ENCODE results near the gene MECR. TPM values are rescaled to one million over a fixed set of nuclear protein-coding genes. Genes with fewer than 3 reads are reported as not detected.

MECR gene
- total RNA-seq, 1 experiment from 2014 or later: 42.9 TPM

GRCh38 chr1:29202053-29202452 lies 28.7 kb downstream of the MECR start:
- Histone ChIP-seq H3K4me3 (replicated peaks in 1 of 2; ENCODE audit: low read depth in 1 of 2, low read length in 2 of 2) (no peak overlapping the region), H3K4me2 (ENCODE audit: low read length) (peak overlapping the region; percentile 60), H3K27ac (ENCODE audit: low read depth, low read length) (peak overlapping the region; percentile 23; the same call in 1 of the 2 replicates), H3K36me3 (ENCODE audit: control insufficient read depth in 1 of 2, insufficient read depth in 2 of 2, low read length in 2 of 2) (peaks cover 15 to 45% of the 10 kb centered on the region in 2 experiments; a peak in 3 of 4 replicates), H3K9me2 (ENCODE audit: insufficient read depth) (no peaks in the 10 kb centered on the region), H3K27me3 (ENCODE audit: insufficient read depth, low read length) (no peaks in the 10 kb centered on the region), H3K9ac (ENCODE audit: low read length) (no peak overlapping the region), H2AFZ (ENCODE audit: low read depth, low read length, poor library complexity, severe bottlenecking) (no peak overlapping the region), H3K4me1 (ENCODE audit: control insufficient read depth in 1 of 2, insufficient read depth in 2 of 2, low read length in 2 of 2) (peaks cover 7 to 12% of the 10 kb centered on the region in 2 experiments), H3K79me2 (ENCODE audit: insufficient read depth, low read length) (no peaks in the 10 kb centered on the region), H3K9me3 (ENCODE audit: control insufficient read depth in 1 of 2, insufficient read depth in 1 of 2, low read depth in 1 of 2, low read length in 2 of 2) (no peaks in the 10 kb centered on the region), H4K20me1 (ENCODE audit: insufficient read depth) (no peaks in the 10 kb centered on the region)
- RAD21 ChIA-PET (ENCODE audit: low non-redundant PET in 1 of 2, low total read pairs in 2 of 2, uncharacterized antibody in 2 of 2, unreplicated experiment in 2 of 2): interaction anchor here (0.7 to 1.5 kb wide), 6 partner anchors 74 to 1517 kb away, joined by 3 to 7 read pairs (median 4); no protein-coding TSS in a partner anchor
- intact Hi-C loops (cut with micrococcal nuclease): loop anchor here (5.0 kb wide), 1 partner anchor 415 kb away; no protein-coding TSS in a partner anchor
- POLR2A ChIA-PET: interaction anchor here (0.7 to 1.3 kb wide), 3 partner anchors 20 to 320 kb away, joined by 5 read pairs; partner anchors contain the start of gene SRSF4
- TF ChIP-seq TCF7L2 (IDR thresholded peaks at IDR 0.05; ENCODE audit: borderline replicate concordance, extremely low read depth, insufficient read depth, insufficient read length): no peak
- no peak for TF ChIP-seq MAX (IDR thresholded peaks at IDR 0.05)
- no peak for TF ChIP-seq ZNF274 (IDR thresholded peaks at IDR 0.05; ENCODE audit: low read depth, low read length)
- CTCF ChIA-PET: interaction anchor here (0.7 to 4.9 kb wide), 11 partner anchors 8 to 416 kb away, joined by 3 to 59 read pairs (median 7); partner anchors contain the start of genes SRSF4 and TMEM200B
- DNase-seq (ENCODE audit: low read depth, low spot score): no peak
- no TSS peak for BruUV-seq (replicated peaks)
- no peak for ATAC-seq

- DNase-seq (ENCODE audit: low read depth, low spot score) (no peak), ATAC-seq (no peak)
- BruUV-seq (replicated peaks): no TSS peak
- Histone ChIP-seq H3K79me2 (ENCODE audit: insufficient read depth, low read length) (no peaks in the 10 kb centered on the region), H3K4me2 (ENCODE audit: low read length) (no peak overlapping the region), H3K27ac (ENCODE audit: low read depth, low read length) (0 out of 2 replicates have a peak overlapping the region, but pooled peaks have one; percentile 23), H3K27me3 (ENCODE audit: insufficient read depth, low read length) (no peaks in the 10 kb centered on the region), H3K9me3 (ENCODE audit: control insufficient read depth in 1 of 2, insufficient read depth in 1 of 2, low read depth in 1 of 2, low read length in 2 of 2) (no peaks in the 10 kb centered on the region), H3K4me1 (ENCODE audit: control insufficient read depth in 1 of 2, insufficient read depth in 2 of 2, low read length in 2 of 2) (peaks cover 7 to 14% of the 10 kb centered on the region in 2 experiments), H3K36me3 (ENCODE audit: control insufficient read depth in 1 of 2, insufficient read depth in 2 of 2, low read length in 2 of 2) (peaks cover 15 to 44% of the 10 kb centered on the region in 2 experiments; a peak in 3 of 4 replicates), H3K9ac (ENCODE audit: low read length) (no peak overlapping the region), H3K9me2 (ENCODE audit: insufficient read depth) (no peaks in the 10 kb centered on the region), H2AFZ (ENCODE audit: low read depth, low read length, poor library complexity, severe bottlenecking) (no peak overlapping the region), H4K20me1 (ENCODE audit: insufficient read depth) (no peaks in the 10 kb centered on the region), H3K4me3 (replicated peaks in 1 of 2; ENCODE audit: low read depth in 1 of 2, low read length in 2 of 2) (no peak overlapping the region)
- ChIA-PET POLR2A (no interaction called here), RAD21 (ENCODE audit: low non-redundant PET in 1 of 2, low total read pairs in 2 of 2, uncharacterized antibody in 2 of 2, unreplicated experiment in 2 of 2) (no interaction called here), CTCF (interaction anchor here (1.3 to 4.9 kb wide), 5 partner anchors 7 to 318 kb away, joined by 3 to 59 read pairs (median 8); partner anchors contain the start of gene SRSF4)
- no peak for TF ChIP-seq ZNF274 (IDR thresholded peaks at IDR 0.05; ENCODE audit: low read depth, low read length)
- TF ChIP-seq JUND (IDR thresholded peaks at IDR 0.05): no peak
- TF ChIP-seq EGR1 (IDR thresholded peaks at IDR 0.05; ENCODE audit: low read depth): no peak
- TF ChIP-seq POLR2AphosphoS5 (IDR thresholded peaks at IDR 0.05; ENCODE audit: low read depth, low read length): no peak
- TF ChIP-seq REST (IDR thresholded peaks at IDR 0.05; ENCODE audit: low read depth): no peak
- no peak for TF ChIP-seq FOSL1 (IDR thresholded peaks at IDR 0.05; ENCODE audit: low read depth)
- TF ChIP-seq SRF (IDR thresholded peaks at IDR 0.05; ENCODE audit: low read depth): no peak
- TF ChIP-seq ZFX (IDR thresholded peaks at IDR 0.05): no peak
- no peak for TF ChIP-seq SP1 (IDR thresholded peaks at IDR 0.05; ENCODE audit: low read depth)
- no peak for TF ChIP-seq ELF1 (IDR thresholded peaks at IDR 0.05; ENCODE audit: borderline replicate concordance, low read depth)
- no peak for TF ChIP-seq CEBPB (IDR thresholded peaks at IDR 0.05; ENCODE audit: low read depth)
- TF ChIP-seq EZH2 (IDR thresholded peaks at IDR 0.05): no peak
- TF ChIP-seq YY1 (IDR thresholded peaks at IDR 0.05; ENCODE audit: extremely low read depth, insufficient replicate concordance, low read depth, low read length): no peak
- no peak for TF ChIP-seq EZH2phosphoT487 (IDR thresholded peaks at IDR 0.05; ENCODE audit: borderline replicate concordance)
- intact Hi-C loops (cut with micrococcal nuclease): loop anchor here (5.0 kb wide), 1 partner anchor 414 kb away; no protein-coding TSS in a partner anchor
Measured at GRCh38 chr1:29201595-29202051, 29.1 kb downstream of the MECR start.
